Neural cell (in vitro differentiated cells): Measurements from ENCODE around the gene FAM240A.
"Not testable (repeated sequence)": the region's sequence is repeated elsewhere in the genome, so short reads cannot be mapped to it uniquely, and the experiment has no call there.

Experiments
- EP300 ChIP-seq: fragments of 450-650 bp; conservative IDR thresholded peaks from 2 replicates; pipeline ENCODE4 v1.6.1; 2014; ENCODE audit warnings: antibody characterized with exemption, mild to moderate bottlenecking, moderate library complexity; ENCODE audit not compliant: poor library complexity, severe bottlenecking
- EZH2 ChIP-seq: fragments of 200-600, 300-800 bp; shearing (Covaris generic), sonication (generic); IDR thresholded peaks from 2 replicates; pipeline ENCODE4 v1.6.1; 2014; ENCODE audit warnings: antibody characterized with exemption, low read length, borderline replicate concordance, mild to moderate bottlenecking; ENCODE audit not compliant: insufficient read depth, poor library complexity, severe bottlenecking
- POLR2AphosphoS5 ChIP-seq: IDR thresholded peaks from 2 replicates; pipeline ENCODE4 v1.6.1; 2012
- TF ChIP-seq, protein P1 (sequence below): fragments of 450-650 bp; IDR thresholded peaks from 2 replicates; pipeline ENCODE4 v1.5.1; 2014; ENCODE audit warnings: antibody characterized with exemption, mild to moderate bottlenecking, moderate library complexity; ENCODE audit not compliant: poor library complexity, severe bottlenecking
- TF ChIP-seq, protein P2 (sequence below): IDR thresholded peaks from 2 replicates; pipeline ENCODE4 v1.6.1; 2012; ENCODE audit warnings: borderline replicate concordance

DNA sequence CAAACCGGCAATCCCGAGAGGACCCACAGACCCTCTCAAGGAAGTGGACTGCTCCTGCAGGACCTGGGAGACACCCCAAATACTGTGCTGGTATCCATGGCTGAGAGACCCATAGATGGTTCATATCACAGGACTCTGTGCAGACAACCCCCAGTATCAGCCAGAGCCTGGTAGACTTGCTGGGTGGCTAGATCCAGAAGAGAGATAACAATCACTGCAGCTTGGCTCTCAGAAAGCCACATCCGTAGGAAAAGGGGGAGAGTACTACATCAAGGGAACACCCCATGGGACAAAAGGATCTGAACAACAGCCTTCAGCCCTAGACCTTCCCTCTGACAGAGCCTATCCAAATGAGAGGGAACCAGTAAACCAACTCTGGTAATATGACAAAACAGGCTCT is 25.1 kb upstream of the FAM240A start:
- TF ChIP-seq, protein P1, sequence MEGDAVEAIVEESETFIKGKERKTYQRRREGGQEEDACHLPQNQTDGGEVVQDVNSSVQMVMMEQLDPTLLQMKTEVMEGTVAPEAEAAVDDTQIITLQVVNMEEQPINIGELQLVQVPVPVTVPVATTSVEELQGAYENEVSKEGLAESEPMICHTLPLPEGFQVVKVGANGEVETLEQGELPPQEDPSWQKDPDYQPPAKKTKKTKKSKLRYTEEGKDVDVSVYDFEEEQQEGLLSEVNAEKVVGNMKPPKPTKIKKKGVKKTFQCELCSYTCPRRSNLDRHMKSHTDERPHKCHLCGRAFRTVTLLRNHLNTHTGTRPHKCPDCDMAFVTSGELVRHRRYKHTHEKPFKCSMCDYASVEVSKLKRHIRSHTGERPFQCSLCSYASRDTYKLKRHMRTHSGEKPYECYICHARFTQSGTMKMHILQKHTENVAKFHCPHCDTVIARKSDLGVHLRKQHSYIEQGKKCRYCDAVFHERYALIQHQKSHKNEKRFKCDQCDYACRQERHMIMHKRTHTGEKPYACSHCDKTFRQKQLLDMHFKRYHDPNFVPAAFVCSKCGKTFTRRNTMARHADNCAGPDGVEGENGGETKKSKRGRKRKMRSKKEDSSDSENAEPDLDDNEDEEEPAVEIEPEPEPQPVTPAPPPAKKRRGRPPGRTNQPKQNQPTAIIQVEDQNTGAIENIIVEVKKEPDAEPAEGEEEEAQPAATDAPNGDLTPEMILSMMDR, result not testable (repeated sequence)
- not testable (repeated sequence) for TF ChIP-seq EP300, EZH2, POLR2AphosphoS5
- TF ChIP-seq, protein P2, sequence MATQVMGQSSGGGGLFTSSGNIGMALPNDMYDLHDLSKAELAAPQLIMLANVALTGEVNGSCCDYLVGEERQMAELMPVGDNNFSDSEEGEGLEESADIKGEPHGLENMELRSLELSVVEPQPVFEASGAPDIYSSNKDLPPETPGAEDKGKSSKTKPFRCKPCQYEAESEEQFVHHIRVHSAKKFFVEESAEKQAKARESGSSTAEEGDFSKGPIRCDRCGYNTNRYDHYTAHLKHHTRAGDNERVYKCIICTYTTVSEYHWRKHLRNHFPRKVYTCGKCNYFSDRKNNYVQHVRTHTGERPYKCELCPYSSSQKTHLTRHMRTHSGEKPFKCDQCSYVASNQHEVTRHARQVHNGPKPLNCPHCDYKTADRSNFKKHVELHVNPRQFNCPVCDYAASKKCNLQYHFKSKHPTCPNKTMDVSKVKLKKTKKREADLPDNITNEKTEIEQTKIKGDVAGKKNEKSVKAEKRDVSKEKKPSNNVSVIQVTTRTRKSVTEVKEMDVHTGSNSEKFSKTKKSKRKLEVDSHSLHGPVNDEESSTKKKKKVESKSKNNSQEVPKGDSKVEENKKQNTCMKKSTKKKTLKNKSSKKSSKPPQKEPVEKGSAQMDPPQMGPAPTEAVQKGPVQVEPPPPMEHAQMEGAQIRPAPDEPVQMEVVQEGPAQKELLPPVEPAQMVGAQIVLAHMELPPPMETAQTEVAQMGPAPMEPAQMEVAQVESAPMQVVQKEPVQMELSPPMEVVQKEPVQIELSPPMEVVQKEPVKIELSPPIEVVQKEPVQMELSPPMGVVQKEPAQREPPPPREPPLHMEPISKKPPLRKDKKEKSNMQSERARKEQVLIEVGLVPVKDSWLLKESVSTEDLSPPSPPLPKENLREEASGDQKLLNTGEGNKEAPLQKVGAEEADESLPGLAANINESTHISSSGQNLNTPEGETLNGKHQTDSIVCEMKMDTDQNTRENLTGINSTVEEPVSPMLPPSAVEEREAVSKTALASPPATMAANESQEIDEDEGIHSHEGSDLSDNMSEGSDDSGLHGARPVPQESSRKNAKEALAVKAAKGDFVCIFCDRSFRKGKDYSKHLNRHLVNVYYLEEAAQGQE, result not testable (repeated sequence)
